Effector memory CD8-positive, alpha-beta T cell (primary cell): ENCODE measurements around the gene SPAG7.

Experiments used
- ATAC-seq: fragments of 150-1000 bp; cut with Tn5 transposase; replicated peaks from 2 replicates; pipeline ENCODE4 v1.10.0; 2021; ENCODE audit warnings: mild to moderate bottlenecking, moderate library complexity
- DNase-seq, 3 experiments: peaks; one replicate each; pipeline ENCODE4 v3.0.0; 2021
- H3K27ac Mint-ChIP-seq, 2 donors: one replicate each; pipeline ENCODE4 v1.8.0; 2022; ENCODE audit warnings: mild to moderate bottlenecking in 2 of 2, mixed read lengths in 2 of 2, moderate library complexity in 2 of 2
- H3K27me3 Mint-ChIP-seq, 2 donors: one replicate each; pipeline ENCODE4 v1.8.0; 2022; ENCODE audit warnings: mixed read lengths in 2 of 2
- H3K36me3 Mint-ChIP-seq: one replicate; pipeline ENCODE4 v1.8.0; 2022; ENCODE audit warnings: mild to moderate bottlenecking, moderate library complexity, mixed read lengths; ENCODE audit not compliant: insufficient read depth
- H3K4me1 Mint-ChIP-seq, 2 donors: one replicate each; pipeline ENCODE4 v1.8.0; 2022; ENCODE audit warnings: low read depth in 2 of 2, mixed read lengths in 2 of 2
- H3K4me3 Mint-ChIP-seq, 2 donors: one replicate each; pipeline ENCODE4 v1.8.0; 2022; ENCODE audit warnings: mild to moderate bottlenecking in 2 of 2, mixed read lengths in 2 of 2, moderate library complexity in 2 of 2
- H3K9me3 Mint-ChIP-seq, 2 donors: one replicate each; pipeline ENCODE4 v1.8.0; 2022; ENCODE audit warnings: mixed read lengths in 2 of 2
- total RNA-seq, 9 experiments: gene quantifications; one replicate each; lab custom pipeline; 2026; lab: John Stamatoyannopoulos, UW

The SPAG7 gene
- total RNA-seq, result 26.2 to 61.8 (median 50.6) reads per million in 9 experiments

- H3K27me3 Mint-ChIP-seq, result no peaks in the 10 kb centered on the region
- ATAC-seq (peak; percentile 67), DNase-seq (peak; percentile 92 to 96 (median 95))
- no peaks in the 10 kb centered on the region for H3K9me3 Mint-ChIP-seq
- H3K4me3 Mint-ChIP-seq, result no peak within 1 kb of the TSS
- peaks cover 15% of the 10 kb centered on the region for H3K36me3 Mint-ChIP-seq
- H3K4me1 Mint-ChIP-seq, result peaks cover 12 to 14% of the 10 kb centered on the region in 2 donors
- H3K27ac Mint-ChIP-seq, result peak within 1 kb of the TSS in 1 of 2 donors; percentile 44
Observed at GRCh38 chr17:4967539-4968485, at the start of gene SPAG7. Gene SPAG7 (minus strand): TSS chr17:4967817. CDS start chr17:4967804, 13 bp downstream.

- Mint-ChIP-seq H3K9me3 (no peaks in the 10 kb centered on the region), H3K27me3 (no peaks in the 10 kb centered on the region), H3K4me3 (no peak overlapping the region), H3K27ac (no peak overlapping the region), H3K36me3 (peaks cover 24% of the 10 kb centered on the region), H3K4me1 (peaks cover 8 to 13% of the 10 kb centered on the region in 2 donors)
- DNase-seq, result no peak
- ATAC-seq, result no peak
Observed at GRCh38 chr17:5014357-5014756, 46.7 kb upstream of the SPAG7 start.

GRCh38 chr17:5011928-5012327 is 44.3 kb upstream of the SPAG7 start:
- peaks cover 28% of the 10 kb centered on the region for H3K36me3 Mint-ChIP-seq
- no peak for ATAC-seq
- H3K27ac Mint-ChIP-seq, result peak overlapping the region; percentile 79 to 82
- peaks cover 5 to 9% of the 10 kb centered on the region in 2 donors for H3K4me1 Mint-ChIP-seq
- H3K9me3 Mint-ChIP-seq, result no peaks in the 10 kb centered on the region
- H3K4me3 Mint-ChIP-seq, result no peak overlapping the region
- DNase-seq, result no peak
- H3K27me3 Mint-ChIP-seq, result no peaks in the 10 kb centered on the region

GRCh38 chr17:5003214-5003867 is 35.7 kb upstream of the SPAG7 start:
- H3K27me3 Mint-ChIP-seq, result no peaks in the 10 kb centered on the region
- peaks cover 26% of the 10 kb centered on the region for H3K36me3 Mint-ChIP-seq
- H3K9me3 Mint-ChIP-seq, result no peaks in the 10 kb centered on the region
- DNase-seq, result no peak
- no peak overlapping the region for H3K27ac Mint-ChIP-seq
- no peak overlapping the region for H3K4me3 Mint-ChIP-seq
- H3K4me1 Mint-ChIP-seq, result peaks cover 19 to 28% of the 10 kb centered on the region in 2 donors
- no peak for ATAC-seq

- DNase-seq (no peak), ATAC-seq (no peak)
- no peaks in the 10 kb centered on the region for H3K27me3 Mint-ChIP-seq
- H3K9me3 Mint-ChIP-seq, result no peaks in the 10 kb centered on the region
- peaks cover 22% of the 10 kb centered on the region for H3K36me3 Mint-ChIP-seq
- peak overlapping the region in 1 of 2 donors; percentile 44 for H3K27ac Mint-ChIP-seq
- H3K4me3 Mint-ChIP-seq, result no peak overlapping the region
- peaks cover 20 to 29% of the 10 kb centered on the region in 2 donors for H3K4me1 Mint-ChIP-seq
Observed at GRCh38 chr17:5002121-5002788, 34.6 kb upstream of the SPAG7 start.

GRCh38 chr17:5000237-5000639 is 32.6 kb upstream of the SPAG7 start:
- Mint-ChIP-seq H3K4me3 (no peak overlapping the region), H3K27me3 (no peaks in the 10 kb centered on the region), H3K36me3 (peaks cover 19% of the 10 kb centered on the region), H3K4me1 (peaks cover 25 to 32% of the 10 kb centered on the region in 2 donors), H3K27ac (no peak overlapping the region), H3K9me3 (no peaks in the 10 kb centered on the region)
- ATAC-seq (no peak), DNase-seq (no peak)

GRCh38 chr17:4999430-5000093 is 31.9 kb upstream of the SPAG7 start:
- peak overlapping the region in 1 of 2 donors; percentile 7 for H3K27ac Mint-ChIP-seq
- H3K36me3 Mint-ChIP-seq, result peaks cover 14% of the 10 kb centered on the region
- H3K4me3 Mint-ChIP-seq, result peak overlapping the region; percentile 86 to 88
- H3K4me1 Mint-ChIP-seq, result peaks cover 25 to 32% of the 10 kb centered on the region in 2 donors
- no peaks in the 10 kb centered on the region for H3K9me3 Mint-ChIP-seq
- ATAC-seq, result no peak
- no peaks in the 10 kb centered on the region for H3K27me3 Mint-ChIP-seq
- no peak for DNase-seq

GRCh38 chr17:4998732-4999429 is 31.3 kb upstream of the SPAG7 start:
- no peak for ATAC-seq
- H3K4me3 Mint-ChIP-seq, result peak overlapping the region; percentile 86 to 88
- DNase-seq, result no peak
- H3K36me3 Mint-ChIP-seq, result peaks cover 14% of the 10 kb centered on the region
- H3K9me3 Mint-ChIP-seq, result no peaks in the 10 kb centered on the region
- peaks cover 25 to 32% of the 10 kb centered on the region in 2 donors for H3K4me1 Mint-ChIP-seq
- peak overlapping the region; percentile 16 to 69 for H3K27ac Mint-ChIP-seq
- no peaks in the 10 kb centered on the region for H3K27me3 Mint-ChIP-seq

GRCh38 chr17:4998027-4998731 is 30.6 kb upstream of the SPAG7 start:
- Mint-ChIP-seq H3K36me3 (peaks cover 12% of the 10 kb centered on the region), H3K27me3 (no peaks in the 10 kb centered on the region), H3K4me1 (peaks cover 25 to 32% of the 10 kb centered on the region in 2 donors), H3K4me3 (peak overlapping the region; percentile 86 to 88), H3K27ac (peak overlapping the region; percentile 16 to 69), H3K9me3 (no peaks in the 10 kb centered on the region)
- DNase-seq, result no peak
- no peak for ATAC-seq

GRCh38 chr17:4997302-4998026 is 29.8 kb upstream of the SPAG7 start, which contains the start of the genes INCA1 and KIF1C:
Gene INCA1 (minus strand): TSS chr17:4997522. CDS start chr17:4994437, 3,085 bp downstream.
Gene KIF1C (plus strand): TSS chr17:4997950. CDS start chr17:5000247, 2,297 bp downstream.
- Mint-ChIP-seq H3K27me3 (no peaks in the 10 kb centered on the region), H3K36me3 (peaks cover 8% of the 10 kb centered on the region), H3K4me1 (peaks cover 25 to 32% of the 10 kb centered on the region in 2 donors), H3K27ac (peak within 1 kb of the TSS; percentile 83 to 90), H3K9me3 (no peaks in the 10 kb centered on the region), H3K4me3 (peak within 1 kb of the TSS; percentile 86 to 88)
- ATAC-seq, result peak; percentile 93
- DNase-seq, result peak; percentile 86 to 92 (median 89)

GRCh38 chr17:4994081-4994595 is 26.5 kb upstream of the SPAG7 start:
- H3K36me3 Mint-ChIP-seq, result peaks cover 6% of the 10 kb centered on the region
- ATAC-seq, result no peak
- H3K4me3 Mint-ChIP-seq, result no peak overlapping the region
- no peak for DNase-seq
- peaks cover 20 to 23% of the 10 kb centered on the region in 2 donors for H3K4me1 Mint-ChIP-seq
- H3K9me3 Mint-ChIP-seq, result no peaks in the 10 kb centered on the region
- H3K27ac Mint-ChIP-seq, result no peak overlapping the region
- no peaks in the 10 kb centered on the region for H3K27me3 Mint-ChIP-seq
